ENCODE measurements around the gene CDC42SE1.

CDC42SE1 gene

DNA sequence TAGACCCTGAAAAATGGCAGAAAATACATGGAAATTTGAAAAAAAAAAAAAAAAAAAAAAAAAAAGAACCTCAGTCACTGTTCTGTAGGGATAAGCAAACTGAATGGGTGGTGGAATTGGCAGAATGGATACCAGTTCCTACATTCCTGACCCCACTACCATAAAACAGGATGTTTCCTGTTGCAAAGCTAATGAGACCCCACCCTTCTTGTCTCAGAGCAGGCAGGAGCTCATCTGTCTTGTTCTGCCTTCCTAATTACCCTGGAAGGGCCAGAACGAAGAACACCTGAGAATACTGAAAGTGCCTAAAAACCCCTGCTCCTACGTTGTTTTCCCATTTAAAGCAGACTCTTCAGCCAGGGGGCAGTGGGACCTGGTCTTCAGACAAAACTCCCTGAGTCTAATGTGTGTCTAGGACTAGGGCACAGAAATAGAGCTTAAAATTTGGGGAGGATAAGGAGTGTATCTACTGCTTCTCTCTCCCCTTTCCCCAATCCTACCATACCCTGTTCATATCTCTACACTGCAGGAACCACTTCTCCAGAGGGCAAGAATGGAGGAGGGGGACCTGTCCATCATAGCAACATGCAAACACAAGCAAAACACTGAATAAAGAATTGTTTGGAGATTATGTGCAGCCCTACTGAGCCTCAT lies 7.9 kb downstream of the CDC42SE1 start:
- DNase-seq = no peak

DNA sequence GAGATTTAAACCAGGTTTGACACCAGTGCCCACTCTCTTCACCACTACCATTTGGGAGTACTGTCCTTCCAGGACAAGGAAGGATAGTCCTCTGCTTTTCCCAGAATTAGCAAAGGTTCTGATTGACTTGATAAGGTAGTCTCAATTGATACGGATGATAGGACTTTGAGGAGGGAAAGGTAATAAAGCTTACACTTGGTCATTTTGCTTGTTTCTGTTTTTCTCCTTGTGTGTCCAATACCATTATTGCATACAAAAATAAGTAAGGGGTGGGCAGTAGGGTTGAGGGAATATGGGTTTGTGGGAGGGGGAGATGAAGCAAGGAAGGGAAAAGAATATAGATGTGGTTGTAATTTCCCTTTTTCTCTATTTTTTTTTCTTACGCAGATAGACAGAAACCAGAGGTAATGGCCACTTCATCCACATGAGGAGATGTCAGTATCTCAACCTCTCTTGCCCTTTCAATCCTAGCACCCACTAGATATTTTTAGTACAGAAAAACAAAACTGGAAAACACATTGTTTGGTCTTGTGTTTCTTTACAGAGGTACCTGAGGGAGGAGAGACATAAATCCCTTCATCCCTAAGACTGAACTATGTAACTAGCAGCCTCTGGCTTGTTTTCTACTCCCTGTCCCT lies 9.3 kb downstream of the CDC42SE1 start:
- DNase-seq = no peak

DNA sequence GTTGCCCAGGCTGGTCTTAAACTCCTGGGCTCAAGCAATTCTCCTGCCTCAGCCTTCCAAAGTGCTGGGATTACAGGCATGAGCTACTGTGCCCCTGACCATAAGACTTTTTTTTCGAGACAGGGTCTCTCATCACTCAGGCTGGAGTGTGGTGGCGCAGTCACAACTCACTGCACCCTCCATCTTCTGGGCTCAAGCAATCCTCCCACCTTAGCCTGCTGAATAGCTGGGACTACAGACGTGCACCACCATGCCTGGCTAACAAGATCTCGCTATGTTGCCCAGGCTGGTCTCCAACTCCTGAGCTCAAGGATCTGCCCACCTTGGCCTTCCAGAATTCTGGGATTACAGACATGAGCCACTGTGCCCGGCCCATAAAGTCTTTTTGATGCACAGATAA lies 10.0 kb downstream of the CDC42SE1 start:
- DNase-seq = no peak

DNA sequence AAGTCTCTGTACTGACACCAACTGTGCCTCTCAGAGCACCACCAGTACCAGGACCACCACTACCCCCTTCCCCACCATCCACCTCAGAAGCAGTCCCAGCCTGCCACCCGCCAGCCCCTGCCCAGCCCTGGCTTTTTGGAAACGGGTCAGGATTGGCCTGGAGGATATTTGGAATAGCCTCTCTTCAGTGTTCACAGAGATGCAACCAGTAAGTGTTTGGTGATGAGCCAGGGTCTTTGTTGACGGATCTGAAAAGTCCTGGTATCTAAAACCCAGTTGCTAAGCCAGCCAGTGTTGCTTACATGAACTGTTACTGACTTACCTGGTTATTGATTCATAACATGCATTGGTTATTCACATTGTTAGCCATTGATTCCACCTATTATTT lies 10.8 kb downstream of the CDC42SE1 start:
- DNase-seq = no peak

DNA sequence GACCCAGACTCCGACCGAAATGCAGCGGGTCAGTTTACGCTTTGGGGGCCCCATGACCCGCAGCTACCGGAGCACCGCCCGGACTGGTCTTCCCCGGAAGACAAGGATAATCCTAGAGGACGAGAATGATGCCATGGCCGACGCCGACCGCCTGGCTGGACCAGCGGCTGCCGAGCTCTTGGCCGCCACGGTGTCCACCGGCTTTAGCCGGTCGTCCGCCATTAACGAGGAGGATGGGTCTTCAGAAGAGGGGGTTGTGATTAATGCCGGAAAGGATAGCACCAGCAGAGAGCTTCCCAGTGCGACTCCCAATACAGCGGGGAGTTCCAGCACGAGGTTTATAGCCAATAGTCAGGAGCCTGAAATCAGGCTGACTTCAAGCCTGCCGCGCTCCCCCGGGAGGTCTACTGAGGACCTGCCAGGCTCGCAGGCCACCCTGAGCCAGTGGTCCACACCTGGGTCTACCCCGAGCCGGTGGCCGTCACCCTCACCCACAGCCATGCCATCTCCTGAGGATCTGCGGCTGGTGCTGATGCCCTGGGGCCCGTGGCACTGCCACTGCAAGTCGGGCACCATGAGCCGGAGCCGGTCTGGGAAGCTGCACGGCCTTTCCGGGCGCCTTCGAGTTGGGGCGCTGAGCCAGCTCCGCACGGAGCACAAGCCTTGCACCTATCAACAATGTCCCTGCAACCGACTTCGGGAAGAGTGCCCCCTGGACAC lies 11.3 kb downstream of the CDC42SE1 start:
- DNase-seq = peak; percentile 59

DNA sequence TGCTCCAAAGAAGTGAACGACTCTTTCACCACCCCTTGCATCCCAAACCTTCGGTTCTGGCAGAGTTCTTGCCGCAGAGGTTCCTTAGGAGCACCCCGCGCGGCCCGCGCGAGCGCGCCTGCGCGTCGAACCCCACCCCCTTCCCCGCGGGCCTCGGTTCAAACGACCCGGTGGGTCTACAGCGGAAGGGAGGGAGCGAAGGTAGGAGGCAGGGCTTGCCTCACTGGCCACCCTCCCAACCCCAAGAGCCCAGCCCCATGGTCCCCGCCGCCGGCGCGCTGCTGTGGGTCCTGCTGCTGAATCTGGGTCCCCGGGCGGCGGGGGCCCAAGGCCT lies 11.9 kb downstream of the CDC42SE1 start, which contains the start of gene C1orf56:
Gene C1orf56, plus strand, starts transcription at position 161 of the 334 bp plus-strand sequence. Its CDS starts 97 bp downstream, at position 258.
- peak; percentile 72 for DNase-seq

DNA sequence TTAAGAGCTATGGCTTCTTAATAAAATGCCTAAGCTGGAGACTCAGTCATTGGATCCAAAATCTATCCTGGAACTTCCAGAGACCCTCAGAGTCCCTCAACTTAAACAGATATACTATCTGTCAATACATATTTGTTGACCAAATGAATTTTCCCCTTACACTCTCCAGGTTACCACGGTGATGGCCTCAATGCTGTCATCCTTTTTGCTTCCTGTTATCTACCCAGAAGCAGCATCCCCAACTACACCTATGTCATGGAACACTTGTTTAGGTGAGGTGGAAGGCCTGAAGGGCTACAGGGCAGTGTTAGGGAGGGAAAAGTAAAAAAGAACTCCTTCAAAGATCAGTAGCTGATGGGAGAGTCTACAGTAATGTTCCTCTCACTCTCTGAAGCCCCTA lies 16.3 kb downstream of the CDC42SE1 start:
- DNase-seq = no peak

DNA sequence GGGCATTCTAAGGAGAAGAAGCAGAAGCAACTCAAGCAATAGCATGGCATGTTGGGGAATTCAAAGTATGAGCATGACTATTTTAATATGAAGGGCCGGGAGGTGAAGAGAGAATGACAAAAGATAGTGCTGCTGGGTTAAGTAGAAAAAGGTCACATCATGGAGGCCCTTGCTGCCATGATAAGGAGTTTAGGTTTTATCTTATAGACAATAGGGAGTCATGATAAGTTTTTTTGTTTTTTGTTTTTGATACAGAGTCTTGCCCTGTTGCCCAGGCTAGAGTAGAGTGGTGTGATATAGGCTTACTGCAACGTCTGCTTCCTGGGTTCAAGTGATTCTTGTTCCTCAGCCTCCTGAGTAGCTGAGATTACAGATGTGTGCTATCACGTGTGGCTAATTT lies 19.9 kb downstream of the CDC42SE1 start:
- DNase-seq = no peak

DNA sequence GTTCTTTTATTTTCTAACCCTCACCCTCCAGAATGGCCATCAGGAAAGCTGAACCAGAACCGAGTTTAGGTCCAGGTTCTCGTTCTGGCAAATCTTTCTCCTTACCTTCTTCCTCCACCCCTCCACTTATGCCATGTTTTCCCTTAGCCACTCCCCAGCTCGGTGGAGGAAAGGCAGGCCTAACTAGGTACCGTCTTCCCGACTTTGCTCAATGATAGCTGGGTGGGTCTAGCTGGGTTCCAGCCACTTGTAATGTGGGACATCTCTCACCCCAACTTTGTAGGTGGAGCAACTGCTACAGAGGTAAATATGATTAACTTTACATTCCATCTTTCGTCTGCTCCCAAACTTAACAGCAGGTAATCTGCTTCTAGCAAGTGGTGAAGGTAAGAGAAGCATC lies 22.4 kb downstream of the CDC42SE1 start:
- DNase-seq = no peak

DNA sequence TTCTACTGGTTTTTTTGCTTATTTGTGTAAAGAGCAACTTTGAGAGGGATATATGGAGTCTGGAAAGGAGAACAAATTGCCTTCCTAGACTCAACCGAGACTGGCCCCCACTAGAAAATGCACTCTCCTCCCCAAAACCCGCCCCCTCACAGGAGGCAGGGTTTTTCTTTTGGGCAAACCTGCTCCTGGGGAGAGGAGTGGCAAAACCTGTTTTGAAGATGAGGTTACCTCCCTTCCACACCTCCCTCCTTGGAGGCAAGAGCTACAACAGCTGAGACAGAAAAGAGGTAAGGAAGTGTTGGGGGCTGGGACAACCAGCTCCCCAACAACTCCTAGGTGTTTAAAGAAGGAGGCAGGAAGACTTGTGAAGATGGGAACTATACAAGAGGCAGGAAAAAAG lies 23.1 kb downstream of the CDC42SE1 start, which contains the start of gene BNIPL:
Gene BNIPL, plus strand, starts transcription at position 231 of the 400 bp plus-strand sequence. Its CDS starts 140 bp downstream, at position 371.
- DNase-seq = no peak

DNA sequence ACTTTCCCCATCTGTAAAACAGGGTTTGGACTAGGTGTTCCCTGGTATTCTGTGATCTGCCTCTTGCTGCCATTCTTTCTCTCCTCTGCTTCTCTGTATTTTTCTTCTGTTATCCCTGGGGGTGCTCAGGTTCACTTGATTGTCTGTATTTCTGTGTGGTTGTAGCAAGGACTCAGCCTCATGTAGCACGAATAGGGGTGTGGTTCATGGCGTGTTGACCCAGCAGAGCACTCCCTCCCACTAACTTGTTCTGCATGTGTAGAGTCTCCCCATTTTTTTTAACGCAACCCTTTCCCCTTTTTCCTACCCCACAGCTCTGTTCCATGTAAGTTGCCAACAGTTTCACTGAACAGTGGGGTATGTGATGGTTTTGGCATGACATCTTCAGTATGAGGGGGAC lies 24.3 kb downstream of the CDC42SE1 start:
- DNase-seq = no peak

DNA sequence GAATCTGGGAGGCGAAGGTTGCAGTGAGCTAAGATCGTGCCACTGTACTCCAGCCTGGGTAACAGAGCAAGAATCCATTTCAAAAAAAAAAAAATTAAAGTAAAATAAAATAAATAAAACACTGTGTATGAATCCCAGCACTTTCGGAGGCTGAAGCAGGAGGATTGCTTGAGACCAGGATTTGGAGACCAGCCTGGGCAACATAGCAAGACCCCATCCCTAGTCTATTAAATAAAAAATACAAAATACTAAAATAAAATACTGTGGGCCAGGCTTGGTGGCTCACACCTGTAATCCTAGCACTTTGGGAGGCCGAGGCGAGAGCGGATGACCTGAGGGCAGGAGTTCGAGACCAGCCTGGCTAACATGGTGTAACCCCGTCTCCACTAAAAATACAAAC lies 27.3 kb downstream of the CDC42SE1 start:
- DNase-seq = no peak

DNA sequence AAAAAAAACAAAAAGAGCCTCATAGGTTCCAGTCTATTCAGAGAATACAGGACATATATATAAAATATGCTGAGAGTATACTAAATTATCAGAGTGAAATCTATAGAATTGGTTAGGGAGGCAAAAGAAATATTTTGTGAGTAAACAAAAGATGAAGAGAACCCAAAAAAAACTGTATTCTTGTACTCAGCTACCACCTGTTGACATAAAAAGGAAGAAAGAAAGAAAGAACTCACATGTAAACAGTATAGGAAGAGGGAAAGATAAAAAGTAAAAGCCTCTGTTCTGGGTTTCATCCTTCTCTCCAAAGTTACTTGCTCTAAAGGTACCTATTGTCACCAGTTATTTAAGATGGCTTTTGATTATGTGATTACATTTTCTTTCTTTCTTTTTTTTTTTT lies 33.0 kb downstream of the CDC42SE1 start:
- no peak for DNase-seq

DNA sequence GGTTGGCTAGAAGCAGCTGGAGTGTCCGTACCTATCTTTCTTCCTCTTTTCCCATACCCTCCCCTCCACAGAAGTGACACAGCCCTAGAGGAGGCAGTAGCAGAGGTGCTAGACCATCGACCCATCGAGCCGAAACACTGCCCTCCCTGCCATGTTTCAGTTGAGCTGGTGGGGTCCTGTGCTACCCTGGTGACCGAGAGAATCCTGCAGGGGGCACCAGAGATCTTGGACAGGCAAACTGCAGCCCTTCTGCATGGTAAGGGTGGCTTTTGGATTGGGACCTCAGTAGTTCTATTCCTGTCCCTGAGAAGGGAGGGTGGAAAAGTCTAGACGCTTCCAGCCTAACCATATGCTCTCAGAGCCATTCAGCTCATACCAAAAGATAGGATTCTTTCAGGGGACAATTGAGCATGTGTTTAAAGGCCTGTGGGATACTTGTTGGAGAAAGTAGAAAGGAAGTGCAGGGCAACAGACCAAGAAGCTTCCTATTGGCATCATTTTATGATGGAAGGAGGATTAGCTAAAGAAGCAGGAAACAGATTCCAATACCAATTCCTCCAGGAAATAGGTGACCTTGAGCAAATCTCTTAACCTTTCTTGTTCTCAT lies 34.8 kb downstream of the CDC42SE1 start:
- peak; percentile 58 for DNase-seq

DNA sequence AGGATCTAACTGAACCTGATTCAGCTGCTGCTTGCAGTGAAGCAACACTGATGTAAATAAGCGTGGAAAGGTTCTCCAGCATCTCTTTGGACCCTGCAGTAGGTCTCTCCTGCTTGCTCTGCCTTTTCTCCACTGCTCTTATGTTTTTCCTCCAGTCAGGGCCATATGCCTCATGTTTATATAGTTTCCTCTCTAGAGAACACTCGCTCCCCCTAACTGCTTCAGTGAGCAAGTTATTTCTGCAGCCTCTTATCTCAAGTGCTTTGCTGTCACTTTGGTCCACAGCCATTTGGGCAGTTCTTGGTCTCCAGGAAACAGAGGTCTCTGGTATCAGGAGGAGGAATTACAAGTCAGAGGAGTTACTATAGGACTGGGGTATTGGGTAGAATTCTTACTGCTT lies 45.9 kb downstream of the CDC42SE1 start:
- DNase-seq = no peak

DNA sequence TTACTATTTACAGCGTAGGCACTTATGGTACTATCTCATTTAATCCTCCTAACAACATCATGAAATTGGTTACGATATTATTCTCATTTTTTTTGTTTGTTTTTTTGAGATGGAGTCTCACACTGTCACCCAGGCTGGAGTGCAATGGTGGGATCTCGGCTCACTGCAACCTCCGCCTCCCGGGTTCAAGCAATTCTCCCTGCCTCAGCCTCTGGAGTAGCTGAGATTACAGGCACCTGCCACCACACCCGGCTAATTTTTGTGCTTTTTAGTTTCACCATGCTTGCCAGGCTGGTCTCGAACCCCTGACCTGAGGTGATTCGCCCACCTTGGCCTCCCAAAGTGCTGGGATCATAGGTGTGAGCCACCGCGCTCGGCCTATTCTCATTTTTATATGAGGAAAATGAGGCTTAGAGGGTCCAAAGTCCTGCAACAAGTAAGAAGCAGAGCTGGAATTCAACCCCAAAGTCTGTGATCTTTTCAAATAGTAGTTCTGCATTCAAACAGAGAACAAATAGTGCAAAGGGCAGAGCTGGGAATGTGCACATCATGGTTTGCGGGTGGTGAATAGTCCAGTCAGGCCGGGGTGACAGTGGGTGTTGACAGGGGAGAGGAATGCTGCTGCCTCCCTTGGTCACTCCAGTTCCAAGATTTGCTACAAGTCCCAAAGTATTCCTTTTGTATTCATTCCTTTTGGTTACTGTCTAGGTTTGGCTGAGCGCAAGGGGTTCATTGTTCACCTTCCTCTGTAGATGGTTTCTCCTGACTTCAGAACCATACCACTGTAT lies 46.5 kb downstream of the CDC42SE1 start:
- DNase-seq = no peak

DNA sequence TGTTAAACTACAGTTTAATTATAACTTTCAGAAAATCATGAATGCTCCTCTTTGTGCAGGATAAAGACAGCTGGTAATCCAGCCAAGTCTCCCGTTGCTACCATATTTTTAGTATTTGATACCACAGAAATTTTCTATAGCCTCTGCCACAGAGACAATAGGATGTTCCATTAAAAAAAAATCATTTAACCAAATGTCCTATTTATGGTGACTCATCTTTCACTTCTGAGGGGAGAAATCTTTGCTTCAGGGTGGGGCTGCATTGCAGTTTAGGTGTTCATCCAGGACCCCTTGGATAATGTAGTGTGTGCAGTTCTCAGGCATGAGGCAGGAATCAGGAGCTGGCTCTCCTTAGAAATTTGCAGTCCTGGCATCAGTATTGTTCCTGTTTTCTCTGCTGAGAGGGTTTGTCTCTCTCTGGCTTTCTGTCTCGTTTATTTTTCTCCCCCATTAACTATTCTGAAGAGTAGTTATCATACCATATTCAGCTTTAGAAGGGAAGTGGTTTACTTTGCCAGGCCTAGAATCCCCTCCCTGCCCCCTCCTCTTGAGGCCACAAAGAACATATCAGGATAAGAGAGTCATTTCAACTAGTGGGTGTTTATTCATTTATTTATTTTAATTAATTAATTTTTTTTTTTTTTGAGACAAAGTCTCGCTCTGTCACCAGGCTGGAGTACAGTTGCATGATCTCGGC lies 48.1 kb downstream of the CDC42SE1 start:
- DNase-seq = no peak

DNA sequence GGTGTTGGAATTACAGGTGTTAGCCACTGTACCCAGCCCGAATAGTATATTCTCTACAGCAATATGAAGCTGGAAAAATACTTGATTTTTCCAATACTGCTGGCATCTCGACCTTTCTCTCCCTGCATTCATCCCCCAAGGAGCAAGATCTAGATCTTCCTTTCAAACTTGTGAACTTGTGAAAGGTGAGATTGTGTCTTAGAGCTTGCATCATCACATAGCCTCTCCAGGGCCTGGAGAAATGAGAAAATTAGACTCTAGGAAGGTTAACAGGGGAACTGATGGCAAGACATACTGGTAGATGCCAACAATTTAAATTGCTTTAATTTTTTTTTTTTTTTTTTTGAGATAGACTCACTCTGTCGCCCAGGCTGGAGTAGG lies 49.1 kb downstream of the CDC42SE1 start:
- DNase-seq = no peak

DNA sequence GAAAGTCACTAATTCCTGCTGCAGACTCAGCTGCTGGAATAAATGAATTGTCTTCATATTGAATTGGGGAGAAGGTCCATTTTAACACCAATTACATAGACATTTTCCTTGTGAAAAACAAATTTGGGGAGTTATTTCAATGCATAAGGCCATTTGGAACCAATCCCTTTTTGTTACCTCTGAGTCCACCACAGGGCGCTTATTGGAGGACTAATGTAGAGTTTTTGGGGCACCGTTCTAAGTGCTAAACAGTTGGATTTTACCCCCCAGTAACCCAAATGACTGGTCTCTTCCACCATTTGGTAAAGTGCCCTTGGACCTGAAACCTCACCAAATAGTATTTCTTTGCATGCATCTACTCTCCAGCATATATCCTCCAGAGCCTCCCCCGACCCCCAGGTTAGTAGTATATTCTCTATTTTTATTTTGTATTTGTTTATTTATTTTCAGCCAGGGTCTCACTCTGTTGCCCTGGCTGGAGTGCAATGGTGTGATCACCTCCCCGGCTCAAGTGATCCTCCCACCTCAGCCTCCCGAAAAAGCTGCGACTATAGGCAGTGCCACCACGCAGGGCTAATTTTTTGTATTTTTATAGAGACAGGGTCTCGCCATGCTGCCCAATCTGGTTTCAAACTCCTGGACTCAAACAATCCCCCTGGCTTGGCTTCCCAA lies 49.6 kb downstream of the CDC42SE1 start:
- no peak for DNase-seq

DNA sequence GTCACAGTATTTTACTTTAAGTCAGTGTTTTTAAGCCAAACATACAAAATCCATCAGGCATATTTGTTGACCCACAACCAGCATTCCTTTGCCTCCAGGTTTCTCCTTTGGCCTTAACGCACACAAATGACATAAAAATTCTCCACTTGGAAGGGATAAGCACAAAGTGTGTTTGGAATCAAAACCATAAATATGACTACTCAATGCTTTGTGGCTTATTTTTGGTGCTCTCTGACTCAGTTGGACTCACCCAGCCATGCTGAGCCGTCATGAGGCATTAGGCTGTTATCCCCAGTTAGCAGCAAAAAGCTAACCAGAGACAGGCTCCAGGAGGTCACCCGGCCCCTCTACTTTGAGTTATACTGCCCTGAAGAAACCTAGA lies 50.2 kb downstream of the CDC42SE1 start:
- DNase-seq = peak; percentile 58
